Astrocyte (in vitro differentiated cells and primary cell): Measurements from ENCODE around the gene SOWAHB.

Source experiments
- CTCF ChIP-seq: IDR thresholded peaks from 2 replicates; pipeline ENCODE4 v1.5.1; 2011; ENCODE audit warnings: low read depth, mild to moderate bottlenecking, inconsistent platforms, low read length, moderate library complexity; ENCODE audit not compliant: insufficient read depth
- EZH2 ChIP-seq: IDR thresholded peaks from 2 replicates; pipeline ENCODE4 v1.6.1; 2012; ENCODE audit warnings: mild to moderate bottlenecking, low read length, inconsistent platforms; ENCODE audit not compliant: insufficient read depth

- no peak for TF ChIP-seq CTCF
- TF ChIP-seq EZH2 = no peak
Measured at GRCh38 chr4:76947369-76947768, 49.4 kb upstream of the SOWAHB start.
